Osteocyte (in vitro differentiated cells): ENCODE measurements around the gene ELMOD3. TPM values are rescaled to one million over a fixed set of nuclear protein-coding genes. Genes with fewer than 3 reads are reported as not detected.
"Not testable (repeated sequence)": the region's sequence is repeated elsewhere in the genome, so short reads cannot be mapped to it uniquely, and the experiment has no call there.

ENCODE experiments used
- DNase-seq: peaks from one replicate; pipeline ENCODE4 v3.0.0; 2021; ENCODE audit warnings: mixed read lengths; ENCODE audit not compliant: unreplicated experiment; ENCODE audit errors: extremely low spot score
- H3K27ac Mint-ChIP-seq: one replicate; pipeline ENCODE4 v1.8.0; 2021; ENCODE audit warnings: mild to moderate bottlenecking, mixed read lengths; ENCODE audit not compliant: unreplicated experiment
- H3K27me3 Mint-ChIP-seq: one replicate; pipeline ENCODE4 v1.8.0; 2021; ENCODE audit warnings: mixed read lengths; ENCODE audit not compliant: unreplicated experiment
- H3K36me3 Mint-ChIP-seq: one replicate; pipeline ENCODE4 v1.8.0; 2021; ENCODE audit warnings: mixed read lengths; ENCODE audit not compliant: unreplicated experiment
- H3K4me1 Mint-ChIP-seq: one replicate; pipeline ENCODE4 v1.8.0; 2021; ENCODE audit warnings: mixed read lengths; ENCODE audit not compliant: unreplicated experiment
- H3K4me3 Mint-ChIP-seq: one replicate; pipeline ENCODE4 v1.8.0; 2021; ENCODE audit warnings: mild to moderate bottlenecking, moderate library complexity, mixed read lengths; ENCODE audit not compliant: unreplicated experiment
- H3K9me3 Mint-ChIP-seq: one replicate; pipeline ENCODE4 v1.8.0; 2021; ENCODE audit warnings: mixed read lengths; ENCODE audit not compliant: unreplicated experiment
- total RNA-seq: library from RNA; stranded (reverse); gene quantifications from 2 replicates; pipeline ENCODE4 v1.2.1, GENCODE V29; 2021
- TF ChIP-seq, protein P1 (sequence below): fragments of 200-600 bp; sonication (generic); IDR thresholded peaks from 2 replicates; pipeline ENCODE4 v1.5.0; 2021; ENCODE audit warnings: antibody characterized with exemption, mild to moderate bottlenecking, moderate library complexity

Gene ELMOD3
- total RNA-seq, 1 donor from 2014 or later: 21.1 TPM

GRCh38 chr2:85353876-85354285 lies 688 bp upstream of the ELMOD3 start:
- Mint-ChIP-seq H3K36me3 (peaks cover 22% of the 10 kb centered on the region), H3K27ac (peak overlapping the region; percentile 99), H3K27me3 (no peaks in the 10 kb centered on the region), H3K4me1 (peaks cover 25% of the 10 kb centered on the region), H3K4me3 (peak overlapping the region; percentile 95), H3K9me3 (no peaks in the 10 kb centered on the region)
- no peak for DNase-seq
- TF ChIP-seq, protein P1, sequence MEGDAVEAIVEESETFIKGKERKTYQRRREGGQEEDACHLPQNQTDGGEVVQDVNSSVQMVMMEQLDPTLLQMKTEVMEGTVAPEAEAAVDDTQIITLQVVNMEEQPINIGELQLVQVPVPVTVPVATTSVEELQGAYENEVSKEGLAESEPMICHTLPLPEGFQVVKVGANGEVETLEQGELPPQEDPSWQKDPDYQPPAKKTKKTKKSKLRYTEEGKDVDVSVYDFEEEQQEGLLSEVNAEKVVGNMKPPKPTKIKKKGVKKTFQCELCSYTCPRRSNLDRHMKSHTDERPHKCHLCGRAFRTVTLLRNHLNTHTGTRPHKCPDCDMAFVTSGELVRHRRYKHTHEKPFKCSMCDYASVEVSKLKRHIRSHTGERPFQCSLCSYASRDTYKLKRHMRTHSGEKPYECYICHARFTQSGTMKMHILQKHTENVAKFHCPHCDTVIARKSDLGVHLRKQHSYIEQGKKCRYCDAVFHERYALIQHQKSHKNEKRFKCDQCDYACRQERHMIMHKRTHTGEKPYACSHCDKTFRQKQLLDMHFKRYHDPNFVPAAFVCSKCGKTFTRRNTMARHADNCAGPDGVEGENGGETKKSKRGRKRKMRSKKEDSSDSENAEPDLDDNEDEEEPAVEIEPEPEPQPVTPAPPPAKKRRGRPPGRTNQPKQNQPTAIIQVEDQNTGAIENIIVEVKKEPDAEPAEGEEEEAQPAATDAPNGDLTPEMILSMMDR: no peak

DNA sequence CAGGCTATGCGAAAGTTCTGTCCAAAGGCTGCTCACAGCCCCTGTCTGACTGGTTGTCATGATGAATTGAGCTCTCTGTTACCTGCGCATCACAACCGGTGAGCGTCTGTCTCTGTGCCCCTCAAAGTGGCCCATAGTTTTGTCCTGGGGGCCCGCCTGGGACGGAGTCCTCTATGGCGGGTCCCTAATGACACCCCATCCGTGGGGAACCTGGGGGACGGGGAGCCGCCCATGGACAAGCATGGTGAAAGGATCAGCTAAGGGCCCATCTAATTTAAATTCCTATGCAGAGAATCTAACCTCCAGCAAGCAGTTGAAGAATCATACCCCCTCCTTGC lies 473 bp downstream of the ELMOD3 start:
- no peak for DNase-seq
- peak overlapping the region; percentile 99 for H3K27ac Mint-ChIP-seq
- H3K27me3 Mint-ChIP-seq: no peaks in the 10 kb centered on the region
- TF ChIP-seq, protein P1: no peak
- peaks cover 25% of the 10 kb centered on the region for H3K4me1 Mint-ChIP-seq
- peak overlapping the region; percentile 95 for H3K4me3 Mint-ChIP-seq
- peaks cover 17% of the 10 kb centered on the region for H3K36me3 Mint-ChIP-seq
- no peaks in the 10 kb centered on the region for H3K9me3 Mint-ChIP-seq

GRCh38 chr2:85355521-85355920 lies 952 bp downstream of the ELMOD3 start:
- DNase-seq: no peak

DNA sequence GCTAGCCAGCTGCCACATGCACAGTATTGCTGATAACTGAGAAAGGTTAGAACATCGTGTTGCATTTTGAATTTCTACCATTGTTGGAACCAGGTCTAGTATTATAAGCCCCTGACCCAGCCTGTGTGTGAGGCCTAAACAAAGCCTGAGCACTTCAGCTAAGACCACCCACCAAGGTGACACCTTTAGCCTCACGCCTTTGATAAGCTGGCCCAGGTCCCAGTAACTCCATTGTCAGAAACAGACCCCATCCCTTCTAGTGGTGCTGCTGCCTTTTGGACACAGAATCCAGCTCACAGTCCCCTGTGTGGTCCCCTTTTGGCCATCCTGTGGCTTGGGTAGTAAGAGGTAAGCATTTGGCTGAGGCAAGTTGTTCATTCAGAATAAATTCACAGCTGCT lies 1.6 kb downstream of the ELMOD3 start:
- DNase-seq: no peak
- Mint-ChIP-seq H3K27me3 (no peaks in the 10 kb centered on the region), H3K9me3 (no peaks in the 10 kb centered on the region), H3K4me3 (no peak overlapping the region), H3K36me3 (peaks cover 11% of the 10 kb centered on the region), H3K27ac (no peak overlapping the region), H3K4me1 (peaks cover 25% of the 10 kb centered on the region)
- TF ChIP-seq, protein P1: no peak

More at GRCh38 chr2:85355521-85355920, 952 bp downstream of the ELMOD3 start:
- TF ChIP-seq, protein P1: no peak
- no peaks in the 10 kb centered on the region for H3K9me3 Mint-ChIP-seq
- peak overlapping the region; percentile 95 for H3K4me3 Mint-ChIP-seq
- peaks cover 25% of the 10 kb centered on the region for H3K4me1 Mint-ChIP-seq
- H3K27me3 Mint-ChIP-seq: no peaks in the 10 kb centered on the region
- H3K36me3 Mint-ChIP-seq: peaks cover 13% of the 10 kb centered on the region
- peak overlapping the region; percentile 12 for H3K27ac Mint-ChIP-seq

- DNase-seq: no peak
- TF ChIP-seq, protein P1: no peak
- Mint-ChIP-seq H3K4me1 (peaks cover 20% of the 10 kb centered on the region), H3K27me3 (no peaks in the 10 kb centered on the region), H3K4me3 (no peak overlapping the region), H3K36me3 (peaks cover 19% of the 10 kb centered on the region), H3K27ac (no peak overlapping the region), H3K9me3 (no peaks in the 10 kb centered on the region)
These were observed 3.2 kb downstream of the ELMOD3 start for GRCh38 chr2:85357736-85358135.

DNA sequence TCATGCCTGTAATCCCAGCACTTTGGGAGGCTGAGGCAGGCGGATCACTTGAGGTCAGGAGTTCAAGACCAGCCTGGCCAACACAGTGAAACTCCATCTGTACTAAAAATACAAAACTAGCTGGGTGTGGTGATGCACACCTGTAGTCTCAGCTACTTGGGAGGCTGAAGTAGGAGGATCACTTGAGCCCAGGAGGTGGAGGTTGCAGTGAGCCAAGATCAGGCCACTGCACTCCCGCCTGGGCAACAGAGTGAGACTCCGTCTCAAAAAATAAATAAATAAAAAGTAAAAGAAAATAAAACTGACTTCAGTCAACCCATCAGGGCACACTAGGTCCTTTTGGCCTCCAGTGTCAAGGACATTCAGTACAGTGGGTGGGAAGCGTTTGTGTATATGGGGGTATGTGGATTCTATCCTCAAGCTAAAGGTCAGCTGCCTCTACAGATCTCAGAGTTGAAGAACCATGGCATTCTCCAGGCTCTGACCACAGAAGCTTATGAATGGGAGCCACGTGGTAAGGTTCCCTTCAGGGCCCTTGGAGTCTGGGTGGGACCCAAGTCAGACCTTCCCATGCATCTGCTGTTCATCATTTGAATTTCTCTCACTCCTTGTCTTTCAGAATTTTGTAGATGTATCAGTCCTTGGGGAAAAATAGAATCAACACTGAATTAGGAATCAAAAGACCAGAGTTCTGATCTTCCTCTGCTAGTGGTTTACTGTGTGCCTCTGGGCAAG lies 8.3 kb downstream of the ELMOD3 start:
- H3K36me3 Mint-ChIP-seq: peaks cover 24% of the 10 kb centered on the region
- DNase-seq, H3K27me3 Mint-ChIP-seq, H3K9me3 Mint-ChIP-seq, H3K4me1 Mint-ChIP-seq, H3K4me3 Mint-ChIP-seq, H3K27ac Mint-ChIP-seq: not testable (repeated sequence)
